NCI-H345 treated with DMSO at 0.1 percent for 48 hours (cell line): ENCODE data around the gene CDX2.

ENCODE experiments used
- DNase-seq: peaks from one replicate; lab custom pipeline; 2025; ENCODE audit not compliant: unreplicated experiment; lab: John Stamatoyannopoulos, UW

Gene CDX2

DNA sequence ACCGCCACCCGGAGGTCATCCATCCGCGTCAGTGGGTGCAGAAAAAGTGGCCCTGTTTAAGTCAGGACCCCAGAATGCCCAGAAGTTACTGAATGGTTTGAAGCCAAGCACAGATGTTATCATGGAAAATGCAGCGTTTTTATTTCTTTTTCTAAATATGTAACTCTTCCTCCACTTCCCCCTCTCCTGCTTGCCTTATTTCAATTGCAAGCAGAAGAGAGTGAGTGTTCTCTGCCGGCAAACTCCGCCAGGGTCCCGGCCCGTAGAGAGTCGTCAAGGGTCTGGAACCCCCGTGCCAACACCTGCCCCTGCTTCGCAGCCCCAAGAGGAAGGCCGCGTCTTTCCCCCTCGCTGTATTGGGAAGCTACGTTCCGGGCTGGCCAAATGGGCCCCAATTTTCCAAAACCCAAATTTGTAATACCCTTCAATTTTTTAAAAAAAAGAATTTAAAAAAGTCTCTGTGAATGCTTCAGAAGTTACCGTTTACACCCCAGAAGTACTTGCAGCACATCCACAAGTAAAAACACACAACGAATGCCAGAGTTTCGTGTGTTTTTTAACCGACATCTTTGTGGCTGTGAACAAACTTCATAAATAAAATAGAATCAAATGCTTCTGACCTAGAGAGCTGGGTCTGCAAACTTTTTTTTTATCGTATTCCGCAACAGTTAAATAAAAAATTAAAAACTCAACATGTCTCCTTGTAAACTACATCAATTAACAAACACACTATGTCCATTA lies 50.0 kb downstream of the CDX2 start:
- DNase-seq: no peak

DNA sequence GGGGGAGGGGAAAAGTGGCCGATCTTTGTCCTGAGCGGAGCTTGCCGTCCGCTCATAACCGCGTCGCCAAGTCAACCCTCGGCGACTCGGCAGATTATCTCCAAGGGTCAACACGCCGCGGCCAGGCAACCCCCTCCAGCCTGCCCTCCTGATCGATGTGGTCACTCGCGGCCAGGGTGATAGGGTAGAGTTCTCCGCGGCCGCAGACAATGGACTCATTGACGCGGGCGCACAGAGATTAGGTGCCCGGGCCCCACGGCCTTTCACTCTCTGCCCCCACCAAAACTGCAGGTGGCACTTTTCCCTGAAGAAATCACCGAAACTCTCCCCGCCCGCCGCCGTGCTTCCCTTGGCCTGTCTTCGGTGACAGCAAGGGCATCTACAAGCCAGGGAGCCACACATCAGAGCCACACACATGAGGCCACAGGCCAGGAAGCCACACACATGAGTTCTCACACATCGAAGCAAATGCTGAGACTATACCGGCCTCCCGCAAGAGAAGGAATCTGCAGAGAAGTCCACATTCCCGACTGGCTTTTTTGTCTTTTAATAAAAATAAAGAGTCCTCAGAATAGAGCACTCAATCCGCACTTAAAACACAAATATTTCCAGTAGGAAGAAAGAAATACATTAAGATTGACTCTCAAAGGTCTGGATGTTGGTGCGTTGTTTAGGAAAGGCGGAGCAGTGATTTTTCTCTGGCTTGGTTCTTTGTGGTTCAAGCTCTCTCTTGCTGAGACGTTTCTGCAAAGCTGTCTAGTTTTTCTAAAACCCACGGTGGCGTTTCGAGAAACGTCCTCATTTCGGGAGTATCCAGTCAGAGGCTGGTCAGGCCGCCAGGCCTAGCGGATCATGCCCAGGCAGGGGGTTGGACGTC lies 50.8 kb downstream of the CDX2 start:
- DNase-seq: no peak

DNA sequence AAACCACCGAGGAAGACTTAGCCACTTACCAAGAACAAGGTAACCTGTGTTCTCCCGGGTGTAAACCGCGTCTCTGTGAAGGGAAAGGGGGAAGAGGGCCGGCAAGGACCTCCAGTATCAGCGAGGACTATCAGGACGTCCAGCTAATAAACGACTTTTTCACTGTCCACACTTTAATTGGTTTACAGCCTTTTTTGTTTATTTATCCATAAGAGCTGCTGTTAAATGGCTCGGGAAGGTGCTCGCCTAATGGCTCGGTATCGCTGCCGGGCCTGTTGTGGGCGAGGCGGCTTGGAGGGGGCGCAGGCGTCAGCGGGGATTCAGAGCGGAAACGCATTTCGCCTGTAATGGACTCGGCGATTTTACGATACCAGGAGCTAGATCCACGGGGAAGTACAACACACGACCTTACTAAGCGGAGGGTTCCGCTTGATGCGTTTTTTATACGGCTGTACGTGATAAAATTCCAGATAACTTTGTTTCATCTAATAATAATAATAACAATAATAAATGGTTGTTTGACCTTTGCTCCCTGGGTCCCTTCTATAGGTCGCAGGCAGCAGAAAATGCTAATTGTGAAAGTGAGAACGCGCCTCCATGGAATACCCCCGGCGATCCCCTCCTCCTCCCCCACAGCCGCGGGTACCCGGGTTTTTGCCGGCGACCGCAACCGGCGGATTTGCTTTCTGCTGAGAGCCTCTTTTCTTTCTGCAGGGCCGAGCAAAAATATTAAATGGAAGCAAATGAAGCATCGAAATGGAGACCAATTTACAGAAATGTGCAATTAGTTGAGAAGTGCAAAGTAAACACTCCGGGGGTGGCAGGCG lies 51.8 kb downstream of the CDX2 start:
- no peak for DNase-seq

GRCh38 chr13:27915301-27916207 lies 53.6 kb downstream of the CDX2 start:
- no peak for DNase-seq

GRCh38 chr13:27913160-27913559 lies 56.0 kb downstream of the CDX2 start:
- DNase-seq: no peak

- DNase-seq: no peak
Measured at GRCh38 chr13:27911521-27911920, 57.6 kb downstream of the CDX2 start.
